KOPT-K1 (cell line): Measurements from ENCODE around the gene KHK.

Experiments used
- H3K27ac ChIP-seq: fragments of 200-600 bp; sonication (generic); 2 replicates; pipeline ENCODE4 v1.5.1; 2016; ENCODE audit warnings: antibody characterized with exemption, mild to moderate bottlenecking, low read depth, low read length; ENCODE audit not compliant: poor library complexity, severe bottlenecking
- H3K36me3 ChIP-seq: fragments of 200-600 bp; sonication (generic); 2 replicates; pipeline ENCODE4 v1.5.1; 2017; ENCODE audit warnings: antibody characterized with exemption, mild to moderate bottlenecking, low read length, moderate library complexity; ENCODE audit not compliant: insufficient read depth
- H3K9me3 ChIP-seq: fragments of 200-600 bp; sonication (generic); 2 replicates; pipeline ENCODE4 v1.5.1; 2017; ENCODE audit warnings: antibody characterized with exemption, low read length, mild to moderate bottlenecking; ENCODE audit not compliant: insufficient read depth, poor library complexity, severe bottlenecking

Gene KHK

DNA sequence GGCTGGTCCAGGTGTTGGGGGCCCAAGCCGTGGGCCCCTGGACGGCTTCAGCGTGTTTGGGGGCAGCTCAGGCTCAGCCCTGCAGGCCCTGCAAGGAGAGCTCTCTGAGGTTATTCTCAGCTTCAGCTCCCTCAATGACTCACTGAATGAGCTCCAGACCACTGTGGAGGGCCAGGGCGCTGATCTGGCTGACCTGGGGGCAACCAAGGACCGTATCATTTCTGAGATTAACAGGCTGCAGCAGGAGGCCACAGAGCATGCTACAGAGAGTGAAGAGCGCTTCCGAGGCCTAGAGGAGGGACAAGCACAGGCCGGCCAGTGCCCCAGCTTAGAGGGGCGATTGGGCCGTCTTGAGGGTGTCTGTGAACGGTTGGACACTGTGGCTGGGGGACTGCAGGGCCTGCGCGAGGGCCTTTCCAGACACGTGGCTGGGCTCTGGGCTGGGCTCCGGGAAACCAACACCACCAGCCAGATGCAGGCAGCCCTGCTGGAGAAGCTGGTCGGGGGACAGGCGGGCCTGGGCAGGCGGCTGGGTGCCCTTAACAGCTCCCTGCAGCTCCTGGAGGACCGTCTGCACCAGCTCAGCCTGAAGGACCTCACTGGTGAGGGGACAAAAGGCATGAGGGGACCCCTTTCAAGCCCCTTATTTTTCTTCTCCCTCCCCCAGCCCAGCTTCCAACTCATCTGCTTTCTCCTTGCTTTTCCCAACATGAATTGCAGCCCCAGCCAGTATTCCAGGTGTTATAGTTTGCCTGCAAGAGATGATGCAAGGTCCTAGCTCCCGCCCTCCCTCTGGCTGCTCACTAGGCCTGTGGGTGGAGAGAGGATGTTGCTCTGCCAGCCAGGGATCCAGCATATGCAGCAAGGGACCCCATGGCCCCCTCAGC, 2.9 kb upstream of the KHK start:
- Histone ChIP-seq H3K36me3 (no peaks in the 10 kb centered on the region), H3K9me3 (no peaks in the 10 kb centered on the region), H3K27ac (no peak overlapping the region)

GRCh38 chr2:27084297-27085061, 2.1 kb upstream of the KHK start:
- H3K27ac ChIP-seq = no peak overlapping the region
- H3K9me3 ChIP-seq = no peaks in the 10 kb centered on the region
- H3K36me3 ChIP-seq = no peaks in the 10 kb centered on the region

GRCh38 chr2:27085062-27085672, 1.4 kb upstream of the KHK start:
- no peaks in the 10 kb centered on the region for H3K9me3 ChIP-seq
- no peaks in the 10 kb centered on the region for H3K36me3 ChIP-seq
- H3K27ac ChIP-seq = no peak overlapping the region

- Histone ChIP-seq H3K9me3 (no peaks in the 10 kb centered on the region), H3K27ac (peak overlapping the region; percentile 67), H3K36me3 (no peaks in the 10 kb centered on the region)
Observed at GRCh38 chr2:27085673-27086089, 891 bp upstream of the KHK start.

DNA sequence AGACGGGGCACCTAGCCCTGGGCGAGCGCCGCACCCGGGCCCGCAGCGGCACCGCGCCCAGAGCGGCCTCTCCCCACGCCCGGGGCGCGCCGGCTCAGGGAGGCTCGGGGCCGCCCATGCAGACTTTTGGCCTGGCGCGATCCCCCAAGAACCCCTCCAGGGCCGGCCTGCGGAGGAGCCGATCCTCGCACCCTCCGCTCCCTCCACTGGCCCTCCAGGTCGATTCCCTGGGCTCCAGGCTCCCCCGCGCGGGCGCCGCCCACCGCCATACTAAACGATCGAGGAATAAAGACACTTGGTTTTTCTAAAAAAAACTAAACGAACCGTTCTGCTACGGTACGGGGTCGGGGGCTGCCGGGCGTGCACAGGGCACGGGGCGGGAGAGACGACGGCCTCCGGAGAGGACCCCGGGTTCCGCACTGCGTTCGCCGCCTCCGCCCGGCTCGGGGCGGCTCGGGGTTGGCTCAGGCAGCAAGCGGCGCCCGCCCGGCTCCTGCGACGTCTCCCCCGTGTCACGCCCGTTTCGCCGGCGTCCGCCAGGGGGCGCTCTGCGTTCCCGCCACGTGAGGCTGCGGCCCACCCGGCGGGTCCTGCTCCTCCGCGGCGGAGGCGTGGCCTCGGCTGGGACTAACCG, 365 bp upstream of the KHK start:
- peak overlapping the region; percentile 67 for H3K27ac ChIP-seq

DNA sequence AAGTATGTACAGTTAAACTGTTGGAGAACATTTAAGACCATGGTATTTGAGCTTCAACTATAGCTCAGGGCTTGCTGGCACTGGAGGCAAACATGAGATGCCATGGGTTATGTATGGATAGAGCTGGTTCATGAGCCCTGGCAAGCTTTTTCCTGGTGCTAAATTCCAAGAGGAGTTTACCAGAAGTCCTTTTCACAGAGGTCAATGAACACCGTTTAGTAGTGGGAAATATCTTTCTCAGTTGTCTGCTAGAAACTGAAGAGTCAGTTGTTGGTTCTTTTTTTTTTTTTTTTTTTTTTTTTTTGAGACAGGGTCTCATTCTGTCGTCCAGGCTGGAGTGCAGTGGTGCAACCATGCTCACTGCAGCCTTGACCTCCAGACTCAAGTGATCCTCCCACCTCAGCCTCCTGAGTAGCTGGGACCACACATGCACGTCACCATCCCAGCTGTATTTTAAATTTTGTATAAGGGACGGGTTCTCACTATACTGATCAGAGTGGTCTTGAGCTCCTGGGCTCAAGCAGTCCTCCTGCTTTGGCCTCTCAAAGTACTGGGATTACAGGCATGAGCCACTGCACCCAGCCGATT, 1.3 kb downstream of the KHK start:
- Histone ChIP-seq H3K27ac (no peak overlapping the region), H3K9me3 (no peaks in the 10 kb centered on the region), H3K36me3 (no peaks in the 10 kb centered on the region)

More for the DNA sequence above, 365 bp upstream of the KHK start:
- no peaks in the 10 kb centered on the region for H3K9me3 ChIP-seq
- H3K36me3 ChIP-seq = no peaks in the 10 kb centered on the region

- H3K27ac ChIP-seq = no peak overlapping the region
- H3K9me3 ChIP-seq = no peaks in the 10 kb centered on the region
- H3K36me3 ChIP-seq = no peaks in the 10 kb centered on the region
Observed at GRCh38 chr2:27088634-27089033, 2.1 kb downstream of the KHK start.

DNA sequence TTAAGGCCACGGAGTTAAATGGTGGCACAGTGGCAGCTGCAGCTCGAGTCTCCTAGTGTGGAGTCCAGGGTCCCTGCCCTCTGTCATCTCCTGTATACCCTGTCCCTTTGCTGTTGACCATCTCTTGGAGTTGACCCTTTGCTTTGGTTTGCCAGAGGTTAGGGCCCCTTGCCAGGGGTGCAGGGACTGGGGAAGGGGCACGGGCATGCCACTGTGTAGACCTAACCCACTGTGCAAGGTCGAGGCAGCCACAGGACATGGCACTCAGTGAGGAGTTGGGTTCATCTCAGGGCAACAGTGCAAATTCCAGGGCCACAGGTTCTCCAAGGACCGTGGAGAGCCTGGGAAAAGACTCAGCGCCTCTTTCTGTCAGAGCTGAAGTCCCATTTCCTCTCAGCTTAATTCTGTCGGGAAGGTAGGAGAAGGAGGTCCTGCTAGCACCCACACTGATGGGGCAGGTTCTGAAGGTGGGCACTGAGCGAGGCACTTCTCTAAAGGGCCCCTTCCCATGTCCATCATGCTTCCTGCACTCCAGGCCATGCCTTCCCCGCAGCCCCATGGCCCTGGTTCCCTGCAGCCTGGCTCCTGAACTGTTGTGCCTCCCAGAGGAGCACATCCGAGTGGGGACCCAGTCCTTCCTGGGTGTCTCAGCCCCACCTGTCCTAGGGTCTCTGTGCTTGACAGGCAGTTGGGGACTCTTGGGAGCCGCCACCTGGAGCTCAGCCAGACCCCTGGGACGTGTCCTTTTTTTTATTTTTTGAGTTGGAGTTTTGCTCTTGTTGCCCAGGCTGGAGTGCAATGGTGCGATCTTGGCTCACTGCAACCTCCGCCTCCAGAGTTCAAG, 2.8 kb downstream of the KHK start:
- Histone ChIP-seq H3K36me3 (no peaks in the 10 kb centered on the region), H3K27ac (no peak overlapping the region), H3K9me3 (no peaks in the 10 kb centered on the region)

GRCh38 chr2:27091746-27092695, 5.4 kb downstream of the KHK start:
- H3K9me3 ChIP-seq = no peaks in the 10 kb centered on the region
- no peak overlapping the region for H3K27ac ChIP-seq
- no peaks in the 10 kb centered on the region for H3K36me3 ChIP-seq

GRCh38 chr2:27092696-27093429, 6.3 kb downstream of the KHK start:
- no peak overlapping the region for H3K27ac ChIP-seq
- H3K9me3 ChIP-seq = no peaks in the 10 kb centered on the region
- no peaks in the 10 kb centered on the region for H3K36me3 ChIP-seq

DNA sequence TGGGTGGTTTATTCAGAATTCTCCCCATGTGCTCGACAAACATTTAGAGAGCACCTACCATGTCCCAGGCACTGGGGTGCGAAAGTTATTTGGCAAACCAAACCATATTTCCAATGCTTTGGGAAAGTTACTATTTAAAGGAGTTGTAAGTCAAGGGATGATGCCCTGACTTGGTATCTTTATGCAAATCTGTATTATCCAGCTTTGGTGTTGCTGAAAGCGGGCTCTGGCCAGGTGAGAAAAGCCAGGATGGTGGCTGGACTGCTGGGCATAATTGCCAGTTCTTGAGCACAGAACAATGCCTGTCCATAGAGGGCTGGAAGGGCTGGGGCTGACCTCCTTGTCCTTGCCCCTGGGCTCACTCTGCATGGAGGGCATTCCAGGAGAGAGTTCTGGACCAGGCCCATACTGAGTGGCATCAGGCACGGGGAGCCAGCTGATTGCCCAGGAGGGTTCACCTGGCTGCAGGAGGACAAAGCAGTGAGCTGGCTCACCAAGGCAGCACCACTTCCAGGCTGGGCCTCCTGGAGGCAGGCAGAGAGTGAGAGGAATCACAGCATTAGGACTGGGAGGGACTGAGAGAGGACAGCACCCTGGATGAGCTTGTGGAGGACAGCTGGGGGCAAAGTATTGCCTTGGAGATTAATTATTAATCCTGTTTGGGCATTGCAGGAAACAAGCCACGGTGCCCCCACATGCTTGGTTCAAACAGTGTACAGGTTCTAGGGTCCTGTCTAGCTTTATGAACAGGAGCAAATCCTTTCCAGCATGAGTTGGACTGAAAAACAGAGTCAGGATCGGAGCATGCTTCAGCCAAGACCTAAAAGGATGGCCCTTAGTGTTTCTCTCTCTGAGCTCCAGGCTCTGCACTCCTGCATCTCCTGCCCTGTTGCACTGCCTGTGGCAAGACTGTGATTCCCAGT, 7.1 kb downstream of the KHK start:
- no peaks in the 10 kb centered on the region for H3K9me3 ChIP-seq
- H3K36me3 ChIP-seq = no peaks in the 10 kb centered on the region
- no peak overlapping the region for H3K27ac ChIP-seq
